Kidney (tissue), 14 donors: ENCODE data around the gene CERS3. TPM values are rescaled to one million over a fixed set of nuclear protein-coding genes. Genes with fewer than 3 reads are reported as not detected.

Experiments
- DNase-seq, 5 donors: peaks; one replicate each; pipeline ENCODE4 v3.0.0-alpha.2; 2013 to 2020
- FAIRE-seq: peaks from 2 replicates; lab custom pipeline; 2012; peaks lifted over from hg19 to GRCh38; lab: Jason Lieb, UNC
- H3K27ac ChIP-seq, 2 donors: one replicate each; pipeline ENCODE4 v1.7.0; 2013; ENCODE audit warnings: low read depth in 2 of 2, low read length in 2 of 2, inconsistent platforms in 1 of 2
- H3K27me3 ChIP-seq: one replicate; pipeline ENCODE4 v1.7.1; 2013; ENCODE audit warnings: low read length, inconsistent platforms; ENCODE audit not compliant: control insufficient read depth, insufficient read depth
- H3K36me3 ChIP-seq, 3 donors: one replicate each; pipeline versions ENCODE4 v1.7.0 to v1.7.1; 2013; ENCODE audit warnings: low read length in 3 of 3, control low read depth in 1 of 3, inconsistent platforms in 1 of 3; ENCODE audit not compliant: insufficient read depth in 3 of 3, control insufficient read depth in 2 of 3
- H3K4me1 ChIP-seq, 3 donors: one replicate each; pipeline versions ENCODE4 v1.7.0 to v1.7.1; 2013; ENCODE audit warnings: low read length in 3 of 3, inconsistent platforms in 1 of 3, low read depth in 1 of 3; ENCODE audit not compliant: control insufficient read depth in 2 of 3, insufficient read depth in 2 of 3
- H3K4me3 ChIP-seq, 3 donors: one replicate each; pipeline versions ENCODE4 v1.7.0 to v1.8.1; 2013; ENCODE audit warnings: low read length in 3 of 3, control low read depth in 1 of 3, inconsistent platforms in 1 of 3
- H3K9ac ChIP-seq, 3 donors: one replicate each; pipeline versions ENCODE4 v1.7.0 to v1.7.1; 2013; ENCODE audit warnings: low read length in 3 of 3, control low read depth in 1 of 3, inconsistent platforms in 1 of 3
- H3K9me3 ChIP-seq, 3 donors: one replicate each; pipeline versions ENCODE4 v1.7.0 to v1.7.1; 2013; ENCODE audit warnings: low read length in 3 of 3, control low read depth in 1 of 3, inconsistent platforms in 1 of 3; ENCODE audit not compliant: control insufficient read depth in 2 of 3, insufficient read depth in 1 of 3
- CTCF ChIP-seq: IDR thresholded peaks from 3 replicates; pipeline ENCODE4 v1.5.1; 2012; ENCODE audit warnings: mild to moderate bottlenecking, moderate library complexity, borderline replicate concordance; ENCODE audit not compliant: insufficient read depth; ENCODE audit errors: extremely low read depth
- intact Hi-C: fragments of 100-400 bp; cut with DNase I; formaldehyde crosslinking; loops from one replicate; pipeline ENCODE4 v1.11.1; 2022
- polyA plus RNA-seq: library from polyadenylated mRNA; stranded (reverse); fragments of 350-450 nt; fragmentation: Illumina TruSeq; extraction: RNeasy Lipid Tissue Mini Kit (QIAGEN cat#74804); gene quantifications from one replicate; pipeline ENCODE4 v1.2.3, GENCODE V29; 2014; ENCODE audit warnings: low read depth, low replicate concordance; ENCODE audit not compliant: insufficient read depth
- total RNA-seq: library from RNA; stranded (reverse); fragmentation: NEBNext Ultra II Directional; extraction: Animal tissue kit (Norgen Biotek cat#: 25700); gene quantifications from one replicate; pipeline ENCODE4 v1.2.1, GENCODE V29; 2021
- donor health status: control.
- donor health status: control.
- donor health status: control.
- donor health status: control.
- donor health status: control.
- donor health status: DM: yes; HTN: yes; CAD: no.
- donor health status: Normal renal cell carcinoma (clear cell type).

The CERS3 gene
- total and polyA plus RNA-seq, 2 donors from 2014 or later = 0.31 TPM; not detected in 1

GRCh38 chr15:100464888-100465287 is 63.9 kb downstream of the CERS3 start:
- DNase-seq (no peak), FAIRE-seq (no peak)
- intact Hi-C loops = no loop called here
- TF ChIP-seq CTCF = no peak
- Histone ChIP-seq H3K4me1 (peaks cover 0 to 4% (median 0%) of the 10 kb centered on the region in 3 donors), H3K27ac (no peak overlapping the region), H3K36me3 (no peaks in the 10 kb centered on the region), H3K9me3 (no peaks in the 10 kb centered on the region), H3K4me3 (no peak overlapping the region), H3K27me3 (no peaks in the 10 kb centered on the region), H3K9ac (no peak overlapping the region)

GRCh38 chr15:100464256-100464655 is 64.5 kb downstream of the CERS3 start:
- Histone ChIP-seq H3K27ac (no peak overlapping the region), H3K9me3 (no peaks in the 10 kb centered on the region), H3K36me3 (no peaks in the 10 kb centered on the region), H3K9ac (no peak overlapping the region), H3K4me1 (peaks cover 0 to 4% (median 0%) of the 10 kb centered on the region in 3 donors), H3K27me3 (no peaks in the 10 kb centered on the region), H3K4me3 (no peak overlapping the region)
- intact Hi-C loops = no loop called here
- FAIRE-seq = no peak
- TF ChIP-seq CTCF = no peak
- peak in 3 of 5 donors; percentile 16 to 34 (median 27) for DNase-seq

GRCh38 chr15:100463515-100463914 is 65.2 kb downstream of the CERS3 start:
- H3K27ac ChIP-seq = no peak overlapping the region
- TF ChIP-seq CTCF = no peak
- no peak overlapping the region for H3K9ac ChIP-seq
- peaks cover 0 to 4% (median 0%) of the 10 kb centered on the region in 3 donors for H3K4me1 ChIP-seq
- H3K4me3 ChIP-seq = no peak overlapping the region
- H3K9me3 ChIP-seq = no peaks in the 10 kb centered on the region
- DNase-seq (no peak), FAIRE-seq (no peak)
- intact Hi-C loops = no loop called here
- no peaks in the 10 kb centered on the region for H3K27me3 ChIP-seq
- H3K36me3 ChIP-seq = no peaks in the 10 kb centered on the region

GRCh38 chr15:100461049-100461448 is 67.7 kb downstream of the CERS3 start:
- peaks cover 0 to 13% (median 0%) of the 10 kb centered on the region in 3 donors for H3K9me3 ChIP-seq
- DNase-seq = no peak
- FAIRE-seq = no peak
- H3K4me1 ChIP-seq = no peaks in the 10 kb centered on the region
- H3K36me3 ChIP-seq = no peaks in the 10 kb centered on the region
- H3K27me3 ChIP-seq = no peaks in the 10 kb centered on the region
- no peak overlapping the region for H3K9ac ChIP-seq
- no peak overlapping the region for H3K27ac ChIP-seq
- intact Hi-C loops = no loop called here
- no peak for TF ChIP-seq CTCF
- no peak overlapping the region for H3K4me3 ChIP-seq
